Endothelial cell of umbilical vein (primary cell): ENCODE data around the gene LDLRAD4. TPM values are rescaled to one million over a fixed set of nuclear protein-coding genes. Genes with fewer than 3 reads are reported as not detected.

Source experiments
- BruUV-seq: library from RNA; stranded (reverse); fragments of 400-500 nt; replicated peaks from 2 replicates; lab custom pipeline; 2021; lab: Mats Ljungman, UMichigan
- CTCF ChIA-PET: fragments of 300-600, 350-600 bp; sonication (Branson Sonifier 250); formaldehyde crosslinking; loops from one replicate; lab custom pipeline; 2021; ENCODE audit warnings: antibody characterized with exemption, inconsistent platforms; lab: Charles Lee
- POLR2A ChIA-PET: fragments of 300-600, 350-600 bp; sonication (Branson Sonifier 250); formaldehyde crosslinking; loops from one replicate; lab custom pipeline; 2021; ENCODE audit warnings: antibody characterized with exemption, inconsistent platforms; lab: Charles Lee
- DNase-seq: peaks from one replicate; pipeline ENCODE4 v3.0.0-alpha.2; 2011; ENCODE audit warnings: low read depth, low spot score
- FAIRE-seq: peaks from 2 replicates; lab custom pipeline; 2011; peaks lifted over from hg19 to GRCh38; lab: Jason Lieb, UNC
- H2AFZ ChIP-seq: 2 replicates; pipeline ENCODE4 v1.6.0; 2012; ENCODE audit warnings: low read depth, low read length, control low read depth, inconsistent platforms
- H3K27ac ChIP-seq: 2 replicates; pipeline ENCODE4 v1.5.1; 2011; ENCODE audit warnings: low read depth, mild to moderate bottlenecking, control low read depth, low read length, moderate library complexity; ENCODE audit not compliant: insufficient read depth
- H3K27me3 ChIP-seq, 2 experiments: 2 replicates each; pipeline versions ENCODE4 v1.6.0 to v1.6.1; 2011; ENCODE audit warnings: low read length in 2 of 2, mixed read lengths in 1 of 2; ENCODE audit not compliant: control insufficient read depth in 2 of 2, insufficient read depth in 2 of 2
- H3K36me3 ChIP-seq, 2 experiments: 2 replicates in 1 of 2; 3 replicates in 1 of 2; pipeline ENCODE4 v1.5.1; 2011; ENCODE audit warnings: low read length in 2 of 2, mild to moderate bottlenecking in 1 of 2, moderate library complexity in 1 of 2; ENCODE audit not compliant: control insufficient read depth in 2 of 2, insufficient read depth in 2 of 2; ENCODE audit errors: extremely low read depth in 1 of 2
- H3K4me1 ChIP-seq: 3 replicates; pipeline ENCODE4 v1.5.1; 2011; ENCODE audit warnings: mild to moderate bottlenecking, low read length; ENCODE audit not compliant: control insufficient read depth, insufficient read depth; ENCODE audit errors: extremely low read depth
- H3K4me2 ChIP-seq: 2 replicates; pipeline ENCODE4 v1.6.1; 2011; ENCODE audit warnings: low read length, control low read depth, mixed read lengths; ENCODE audit not compliant: insufficient read depth
- H3K4me3 ChIP-seq, 3 experiments: fragments of 200-600 bp in 1 of 3; sonication (generic), shearing (Covaris generic) in 1 of 3; replicated peaks in 1 of 3; 2 replicates each; pipeline ENCODE4 v1.5.1; 2011 to 2016; ENCODE audit warnings: control low read depth in 3 of 3, low read length in 3 of 3, mild to moderate bottlenecking in 2 of 3, inconsistent platforms in 1 of 3, low read depth in 1 of 3, moderate library complexity in 1 of 3; ENCODE audit not compliant: insufficient read depth in 1 of 3
- H3K79me2 ChIP-seq: 2 replicates; pipeline ENCODE4 v1.6.0; 2012; ENCODE audit warnings: low read length, inconsistent platforms; ENCODE audit not compliant: control insufficient read depth, insufficient read depth
- H3K9ac ChIP-seq: replicated peaks from 2 replicates; pipeline ENCODE3; 2011; ENCODE audit warnings: low read length, control low read depth; ENCODE audit not compliant: insufficient read depth; ENCODE audit errors: extremely low read depth
- H3K9me1 ChIP-seq: replicated peaks from 3 replicates; pipeline ENCODE4 v1.6.0; 2011; ENCODE audit warnings: mild to moderate bottlenecking, low read length; ENCODE audit not compliant: control insufficient read depth, insufficient read depth; ENCODE audit errors: extremely low read depth
- H3K9me3 ChIP-seq: replicated peaks from 2 replicates; pipeline ENCODE4 v1.5.1; 2012; ENCODE audit warnings: low read length, inconsistent platforms; ENCODE audit not compliant: control insufficient read depth, insufficient read depth
- H4K20me1 ChIP-seq: replicated peaks from 2 replicates; pipeline ENCODE3; 2011; ENCODE audit warnings: mild to moderate bottlenecking, low read length; ENCODE audit not compliant: control insufficient read depth, insufficient read depth; ENCODE audit errors: extremely low read depth
- CTCF ChIP-seq, 2 donors: IDR thresholded peaks; 1 replicate in 1 of 2; 2 replicates in 1 of 2; pipeline ENCODE4 v1.5.1; 2011; ENCODE audit warnings: low read length in 2 of 2, mild to moderate bottlenecking in 2 of 2, moderate library complexity in 2 of 2, control low read depth in 1 of 2, inconsistent platforms in 1 of 2, low read depth in 1 of 2; ENCODE audit not compliant: insufficient read depth in 1 of 2; ENCODE audit errors: extremely low read depth in 1 of 2
- EZH2 ChIP-seq: IDR thresholded peaks from 2 replicates; pipeline ENCODE4 v1.6.1; 2012; ENCODE audit warnings: borderline replicate concordance, low read depth, mild to moderate bottlenecking, moderate library complexity, low read length, inconsistent platforms; ENCODE audit not compliant: severe bottlenecking
- FOS ChIP-seq: IDR thresholded peaks from 2 replicates; pipeline ENCODE4 v1.6.1; 2011; ENCODE audit warnings: mild to moderate bottlenecking, low read length, moderate library complexity, borderline replicate concordance; ENCODE audit not compliant: insufficient read depth
- GATA2 ChIP-seq: IDR thresholded peaks from 2 replicates; pipeline ENCODE4 v1.7.0; 2011; ENCODE audit warnings: low read depth, mild to moderate bottlenecking, moderate library complexity, mixed read lengths, low read length; ENCODE audit not compliant: insufficient read length, insufficient read depth
- JUN ChIP-seq: IDR thresholded peaks from 2 replicates; pipeline ENCODE4 v1.6.1; 2011; ENCODE audit warnings: borderline replicate concordance, low read depth; ENCODE audit not compliant: insufficient read length, insufficient read depth
- MYC ChIP-seq: IDR thresholded peaks from one replicate; pipeline ENCODE4 v1.6.1; 2011; ENCODE audit warnings: mild to moderate bottlenecking, low read depth, low read length
- POLR2A ChIP-seq: IDR thresholded peaks from 2 replicates; pipeline ENCODE4 v1.6.1; 2012; ENCODE audit warnings: low read depth, mild to moderate bottlenecking, control low read depth, low read length
- POLR2AphosphoS5 ChIP-seq: IDR thresholded peaks from 2 replicates; pipeline ENCODE4 v1.6.1; 2012; ENCODE audit warnings: low read depth, mild to moderate bottlenecking, control low read depth, low read length, moderate library complexity; ENCODE audit not compliant: insufficient read depth
- dilution Hi-C: fragments of 300-500 bp; cut with MboI; formaldehyde crosslinking; loops from one replicate; pipeline ENCODE4 v1.15.0; 2019; ENCODE audit warnings: low sequenced_read_pairs; ENCODE audit not compliant: extremely low pct_ligation_motif_present
- intact Hi-C: fragments of 100-400 bp; cut with micrococcal nuclease; formaldehyde crosslinking; loops from one replicate; pipeline ENCODE4 v1.10.0; 2022
- polyA plus RNA-seq, 4 experiments: library from polyadenylated mRNA; depleted of rRNA in 3 of 4; stranded (reverse) in 3 of 4; unstranded in 1 of 4; fragments of >200 nt; gene quantifications; 2 replicates each; pipeline versions ENCODE4 v1.2.1 to v1.2.3, GENCODE V29; 2011 to 2012; ENCODE audit warnings: missing spikeins in 1 of 4
- total RNA-seq: library from RNA; stranded (reverse); gene quantifications from 2 replicates; pipeline ENCODE4 v1.2.3, GENCODE V29; 2021
- TF ChIP-seq, protein P1 (sequence below): IDR thresholded peaks from 2 replicates; pipeline ENCODE4 v1.6.1; 2011; ENCODE audit not compliant: insufficient read depth, insufficient read length

LDLRAD4 gene
- total and polyA plus RNA-seq, 2 donors (not counting 3 experiments of a cell fraction or from before 2014, with no cell fraction given), result 5.2 to 6.5 TPM

GRCh38 chr18:13254971-13255927, 36.7 kb downstream of the LDLRAD4 start:
- no peaks in the 10 kb centered on the region for H3K9me3 ChIP-seq
- no peak for FAIRE-seq
- H2AFZ ChIP-seq, result no peak overlapping the region
- H3K9ac ChIP-seq, result no peak overlapping the region
- H3K4me3 ChIP-seq, result no peak overlapping the region
- H3K27me3 ChIP-seq, result peaks cover 0 to 5% of the 10 kb centered on the region in 2 experiments
- no peaks in the 10 kb centered on the region for H3K36me3 ChIP-seq
- H3K4me1 ChIP-seq, result peaks cover 10% of the 10 kb centered on the region
- no peak overlapping the region for H3K27ac ChIP-seq
- no peaks in the 10 kb centered on the region for H4K20me1 ChIP-seq
- H3K79me2 ChIP-seq, result no peaks in the 10 kb centered on the region
- intact Hi-C loops (no loop called here), dilution Hi-C loops (no loop called here)
- ChIA-PET CTCF (interaction anchor here (0.6 kb wide), 1 partner anchor 96 kb away, joined by 3 read pairs; no protein-coding TSS in a partner anchor), POLR2A (no interaction called here)
- TF ChIP-seq FOS, result no peak
- no peak for TF ChIP-seq GATA2
- no peak for TF ChIP-seq MYC
- TF ChIP-seq EZH2, result no peak
- TF ChIP-seq JUN, result no peak
- TF ChIP-seq, protein P1, sequence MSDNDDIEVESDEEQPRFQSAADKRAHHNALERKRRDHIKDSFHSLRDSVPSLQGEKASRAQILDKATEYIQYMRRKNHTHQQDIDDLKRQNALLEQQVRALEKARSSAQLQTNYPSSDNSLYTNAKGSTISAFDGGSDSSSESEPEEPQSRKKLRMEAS, result no peak
- no peak for TF ChIP-seq CTCF (IDR thresholded peaks at IDR 0.05; ENCODE audit: extremely low read depth in 1 of 2, insufficient read depth in 1 of 2, low read depth in 1 of 2, low read length in 2 of 2)
- no peak for TF ChIP-seq POLR2AphosphoS5
- no peak for TF ChIP-seq POLR2A
- no TSS peak for BruUV-seq
- no peak for DNase-seq
- no peaks in the 10 kb centered on the region for H3K9me1 ChIP-seq
- H3K4me2 ChIP-seq, result no peak overlapping the region
